Measurements from ENCODE around the gene ROR2.

GRCh38 chr9:91927922-91928510, 22.0 kb downstream of the ROR2 start:
- TF ChIP-seq EZH2phosphoT487 (IDR thresholded peaks at IDR 0.05; ENCODE audit: insufficient read depth, low read depth): no peak
- no peak for TF ChIP-seq EZH2 (IDR thresholded peaks at IDR 0.05; ENCODE audit: insufficient read depth, poor library complexity, severe bottlenecking)

All from GM23248 (cell line).